GM12878 (cell line): ENCODE results near the gene WWOX. TPM values are rescaled to one million over a fixed set of nuclear protein-coding genes. Genes with fewer than 3 reads are reported as not detected.

Experiments used
- ATAC-seq: fragments of 200-7000 bp; cut with Tn5 transposase; 3 replicates; pipeline ENCODE4 v1.9.1; 2020; ENCODE audit warnings: mild to moderate bottlenecking, moderate library complexity
- BruUV-seq: library from RNA; stranded (reverse); fragments of 400-500 nt; replicated peaks from 2 replicates; lab custom pipeline; 2021; lab: Mats Ljungman, UMichigan
- CTCF ChIA-PET: fragments of 300-600 bp; sonication (Branson Sonifier 250); formaldehyde crosslinking; extraction: SDS; loops from one replicate; lab custom pipeline; 2021; ENCODE audit warnings: inconsistent platforms; lab: Yijun Ruan, JAX
- POLR2A ChIA-PET: fragments of 350-600 bp; formaldehyde crosslinking; extraction: SDS; loops from one replicate; lab custom pipeline; 2021; ENCODE audit warnings: inconsistent platforms; lab: Charles Lee
- RAD21 ChIA-PET: fragments of 300-600 bp; sonication (Branson Sonifier 250); formaldehyde crosslinking; loops from one replicate; lab custom pipeline; 2023; ENCODE audit warnings: antibody characterized with exemption; ENCODE audit not compliant: unreplicated experiment; lab: Charles Lee
- SMC1A ChIA-PET: fragments of 300-600 bp; sonication (Branson Sonifier 250); formaldehyde crosslinking; loops from one replicate; lab custom pipeline; 2023; ENCODE audit not compliant: unreplicated experiment, uncharacterized antibody; lab: Charles Lee
- DNase-seq: peaks from one replicate; pipeline ENCODE4 v3.0.0-alpha.2; 2011; ENCODE audit warnings: low read depth, low spot score
- FAIRE-seq: peaks from 3 replicates; lab custom pipeline; 2011; peaks lifted over from hg19 to GRCh38; lab: Jason Lieb, UNC
- H2AFZ ChIP-seq: 2 replicates; pipeline ENCODE4 v1.6.0; 2011; ENCODE audit warnings: low read depth, low read length, control low read depth; ENCODE audit not compliant: control insufficient read depth
- H3K27ac ChIP-seq: 2 replicates; pipeline ENCODE4 v1.5.1; 2011; ENCODE audit warnings: control low read depth; ENCODE audit not compliant: control insufficient read depth, insufficient read depth
- H3K27me3 ChIP-seq, 2 experiments: replicated peaks in 1 of 2; 2 replicates each; pipeline versions ENCODE4 v1.6.0 to v1.6.1; 2011; ENCODE audit warnings: low read length in 1 of 2; ENCODE audit not compliant: control insufficient read depth in 2 of 2, insufficient read depth in 2 of 2
- H3K36me3 ChIP-seq, 2 experiments: 2 replicates each; pipeline ENCODE4 v1.5.1; 2011; ENCODE audit warnings: low read length in 1 of 2; ENCODE audit not compliant: control insufficient read depth in 2 of 2, insufficient read depth in 2 of 2
- H3K4me1 ChIP-seq: 2 replicates; pipeline ENCODE4 v1.6.1; 2011; ENCODE audit warnings: mild to moderate bottlenecking, low read length, moderate library complexity, mixed read lengths; ENCODE audit not compliant: control insufficient read depth, insufficient read depth
- H3K4me2 ChIP-seq: 2 replicates; pipeline ENCODE4 v1.6.0; 2011; ENCODE audit warnings: control low read depth; ENCODE audit not compliant: control insufficient read depth, insufficient read depth
- H3K4me3 ChIP-seq: fragments of 200-600 bp; sonication (generic); 2 replicates; pipeline ENCODE4 v1.5.1; 2016
- H3K79me2 ChIP-seq: 2 replicates; pipeline ENCODE4 v1.6.0; 2011; ENCODE audit warnings: low read length; ENCODE audit not compliant: control insufficient read depth, insufficient read depth
- H3K9ac ChIP-seq: 2 replicates; pipeline ENCODE4 v1.8.0; 2011; ENCODE audit warnings: low read length, control low read depth, mixed read lengths; ENCODE audit not compliant: control insufficient read depth, insufficient read depth
- H3K9me3 ChIP-seq: replicated peaks from 3 replicates; pipeline ENCODE4 v1.5.1; 2011; ENCODE audit warnings: mild to moderate bottlenecking, low read length; ENCODE audit not compliant: control insufficient read depth, insufficient read depth
- H4K20me1 ChIP-seq: 2 replicates; pipeline ENCODE4 v1.6.0; 2011; ENCODE audit not compliant: control insufficient read depth, insufficient read depth
- ASH2L ChIP-seq: fragments of 300-600, 200-600 bp; sonication (generic); IDR thresholded peaks from 2 replicates; pipeline ENCODE4 v1.6.1; 2017; ENCODE audit warnings: low read depth, mild to moderate bottlenecking, borderline replicate concordance
- ATF2 ChIP-seq: IDR thresholded peaks from 2 replicates; pipeline ENCODE4 v1.6.1; 2012; ENCODE audit warnings: low read length, inconsistent platforms
- BCL11A ChIP-seq: IDR thresholded peaks from 2 replicates; pipeline ENCODE4 v1.6.1; 2011; ENCODE audit warnings: low read depth, low read length
- CHD1 ChIP-seq: IDR thresholded peaks from 2 replicates; pipeline ENCODE4 v1.6.1; 2012; ENCODE audit warnings: low read depth, low read length, improper control_type of control experiment
- CREB1 ChIP-seq: IDR thresholded peaks from 2 replicates; pipeline ENCODE4 v1.6.1; 2012; ENCODE audit warnings: low read depth, mild to moderate bottlenecking, inconsistent platforms
- CREM ChIP-seq: IDR thresholded peaks from 2 replicates; pipeline ENCODE4 v1.6.1; 2014; ENCODE audit warnings: antibody characterized with exemption, low read depth
- EED ChIP-seq: sonication (generic); IDR thresholded peaks from 2 replicates; pipeline ENCODE4 v1.6.1; 2016; ENCODE audit warnings: antibody characterized with exemption, low read depth
- EGR1 ChIP-seq, 2 experiments: IDR thresholded peaks; 1 replicate in 1 of 2; 2 replicates in 1 of 2; pipeline ENCODE4 v1.6.1; 2011 to 2012; ENCODE audit warnings: low read depth in 2 of 2, low read length in 2 of 2, borderline replicate concordance in 1 of 2, mild to moderate bottlenecking in 1 of 2, moderate library complexity in 1 of 2
- EP300 ChIP-seq, 2 experiments: fragments of 150-350 bp in 1 of 2; IDR thresholded peaks; 2 replicates each; pipeline ENCODE4 v1.6.1; 2011 to 2012; ENCODE audit warnings: low read depth in 2 of 2, low read length in 2 of 2, borderline replicate concordance in 1 of 2, improper control_type of control experiment in 1 of 2, inconsistent platforms in 1 of 2; ENCODE audit not compliant: control insufficient read depth in 1 of 2
- ETV6 ChIP-seq, 2 experiments: fragments of 450-650 bp in 1 of 2; IDR thresholded peaks in 1 of 2; conservative IDR thresholded peaks in 1 of 2; 2 replicates each; pipeline ENCODE4 v1.6.1; 2014; ENCODE audit warnings: antibody characterized with exemption in 1 of 2, borderline replicate concordance in 1 of 2, low read depth in 1 of 2, mild to moderate bottlenecking in 1 of 2, moderate library complexity in 1 of 2
- HDGF ChIP-seq: fragments of 450-650 bp; IDR thresholded peaks from 2 replicates; pipeline ENCODE4 v1.6.1; 2016; ENCODE audit warnings: antibody characterized with exemption
- IKZF2 ChIP-seq, 2 experiments: fragments of 450-650 bp; IDR thresholded peaks; 2 replicates each; pipeline ENCODE4 v1.6.1; 2017; ENCODE audit warnings: mild to moderate bottlenecking in 2 of 2, moderate library complexity in 2 of 2
- IRF4 ChIP-seq: IDR thresholded peaks from 2 replicates; pipeline ENCODE4 v1.6.1; 2011; ENCODE audit warnings: low read depth, low read length
- JUNB ChIP-seq: IDR thresholded peaks from 2 replicates; pipeline ENCODE4 v1.6.1; 2016; ENCODE audit warnings: antibody characterized with exemption, mild to moderate bottlenecking
- JUND ChIP-seq: IDR thresholded peaks from 2 replicates; pipeline ENCODE4 v1.6.1; 2012; ENCODE audit warnings: low read depth, mild to moderate bottlenecking, low read length, improper control_type of control experiment, moderate library complexity
- MEF2A ChIP-seq: IDR thresholded peaks from 2 replicates; pipeline ENCODE4 v1.6.1; 2011; ENCODE audit warnings: low read depth, mild to moderate bottlenecking, low read length, moderate library complexity; ENCODE audit not compliant: insufficient read depth
- MTA2 ChIP-seq: fragments of 450-650 bp; IDR thresholded peaks from 2 replicates; pipeline ENCODE4 v1.6.1; 2016; ENCODE audit warnings: low read depth, mild to moderate bottlenecking, moderate library complexity
- MYB ChIP-seq: fragments of 150-350 bp; IDR thresholded peaks from 2 replicates; pipeline ENCODE4 v1.6.1; 2014; ENCODE audit warnings: mild to moderate bottlenecking, low read depth, low read length, borderline replicate concordance
- RUNX3 ChIP-seq: IDR thresholded peaks from 2 replicates; pipeline ENCODE4 v1.6.1; 2012; ENCODE audit warnings: low read length, inconsistent platforms
- SUPT20H ChIP-seq: IDR thresholded peaks from 2 replicates; pipeline ENCODE4 v1.6.1; 2011; ENCODE audit warnings: low read depth, mild to moderate bottlenecking, low read length, moderate library complexity, borderline replicate concordance; ENCODE audit not compliant: control insufficient read depth
- TARDBP ChIP-seq: IDR thresholded peaks from 2 replicates; pipeline ENCODE4 v1.6.1; 2016; ENCODE audit warnings: borderline replicate concordance
- TCF12 ChIP-seq: IDR thresholded peaks from 2 replicates; pipeline ENCODE4 v1.6.1; 2011; ENCODE audit warnings: low read depth, mild to moderate bottlenecking, low read length
- ZNF207 ChIP-seq: fragments of 450-650 bp; IDR thresholded peaks from 2 replicates; pipeline ENCODE4 v1.6.1; 2014; ENCODE audit warnings: antibody characterized with exemption, mild to moderate bottlenecking, borderline replicate concordance
- ZNF24 ChIP-seq: fragments of 450-650 bp; IDR thresholded peaks from 2 replicates; pipeline ENCODE4 v1.6.1; 2017; ENCODE audit warnings: antibody characterized with exemption, mild to moderate bottlenecking
- WGBS: methylation state at CpG from one replicate; pipeline ENCODE4 v1.1.6; 2016; ENCODE audit warnings: low lambda C conversion rate; ENCODE audit not compliant: insufficient replicate concordance, insufficient coverage; ENCODE audit errors: missing lambda C conversion rate; 5-methylcytosine and 5-hydroxymethylcytosine counted together
- in situ Hi-C: fragments of 300-500 bp; cut with MboI; formaldehyde crosslinking; loops from 9 replicates; pipeline ENCODE4 v1.14.3; 2018; ENCODE audit warnings: mixed read lengths
- intact Hi-C: fragments of 100-400 bp; cut with micrococcal nuclease; formaldehyde crosslinking; loops from one replicate; pipeline ENCODE4 v1.14.2; 2022; ENCODE audit not compliant: unreplicated experiment
- polyA plus RNA-seq, 11 experiments: library from polyadenylated mRNA; depleted of rRNA in 4 of 11; unstranded in 6 of 11; stranded (reverse) in 5 of 11; fragments of >200 nt; fragmentation: Nextera tagmentation in 4 of 11; fragmentation: Illumina TruSeq in 1 of 11; extraction: Ambion mirVana in 4 of 11; extraction: Trizol in 1 of 11; gene quantifications; 1 replicate in 1 of 11; 2 replicates in 10 of 11; pipeline versions ENCODE4 v1.2.1 to v1.2.3, GENCODE V29; 2011 to 2016; ENCODE audit warnings: inconsistent platforms in 2 of 11, missing spikeins in 2 of 11, low read depth in 1 of 11
- total RNA-seq, 4 experiments: library from RNA; depleted of rRNA in 3 of 4; stranded (reverse); fragments of >200 nt in 3 of 4; fragmentation: Illumina TruSeq in 1 of 4; extraction: Trizol in 1 of 4; gene quantifications; 2 replicates each; pipeline versions ENCODE4 v1.2.1 to v1.2.3, GENCODE V29; 2013 to 2021

Gene WWOX
- total and polyA plus RNA-seq, 10 of the 15 experiments (the other 5 are each of a cell fraction or from before 2014, with no cell fraction given), result 2.8 to 24.4 (median 17.8) TPM

GRCh38 chr16:78098087-78098486 is 1.4 kb upstream of the WWOX start:
- SMC1A ChIA-PET, result interaction anchor here (1.1 to 1.5 kb wide), 2 partner anchors 19 to 421 kb away, joined by 3 to 4 read pairs; no protein-coding TSS in a partner anchor
- H3K27me3 ChIP-seq, result no peaks in the 10 kb centered on the region; a peak in 1 of 4 replicates
- H2AFZ ChIP-seq, result no peak overlapping the region; the same call in 1 of the 2 replicates
- RAD21 ChIA-PET, result interaction anchor here (0.6 kb wide), 1 partner anchor 38 kb away, joined by 3 read pairs; no protein-coding TSS in a partner anchor
- POLR2A ChIA-PET, result interaction anchor here (0.6 to 1.0 kb wide), 2 partner anchors 8 to 18 kb away, joined by 3 to 6 read pairs; no protein-coding TSS in a partner anchor
- CTCF ChIA-PET, result interaction anchor here (1.3 to 3.2 kb wide), 2 partner anchors 24 to 94 kb away, joined by 3 to 12 read pairs; no protein-coding TSS in a partner anchor
- 4% methylated on average over 4 of the region's 4 CpGs for WGBS
- no peak overlapping the region; the same call in 1 of the 2 replicates for H3K4me2 ChIP-seq
- in situ Hi-C loops, result loop anchor here (10.0 kb wide), 1 partner anchor 883 kb away; no protein-coding TSS in a partner anchor
- no peaks in the 10 kb centered on the region; the same call in 2 of the 3 replicates for H3K9me3 ChIP-seq
- peaks cover 10% of the 10 kb centered on the region; the same call in 1 of the 2 replicates for H3K4me1 ChIP-seq
- H3K9ac ChIP-seq, result no peak overlapping the region
- FAIRE-seq (no peak), ATAC-seq (no peak), DNase-seq (no peak)
- intact Hi-C loops, result loop anchor here (5.0 kb wide), 1 partner anchor 141 kb away; no protein-coding TSS in a partner anchor
- no peak overlapping the region for H3K4me3 ChIP-seq
- TF ChIP-seq MTA2, result 0 out of 2 replicates have a peak, but pooled peaks have one; percentile 9
- peak in 1 of 2 experiments; percentile 99; a peak in 2 of 4 replicates for TF ChIP-seq ETV6 (conservative IDR thresholded peaks at IDR 0.05 in 1 of 2, IDR thresholded peaks at IDR 0.05 in 1 of 2; ENCODE audit: borderline replicate concordance in 1 of 2, low read depth in 1 of 2)
- peak; percentile 88 for TF ChIP-seq MYB
- peak; percentile 85 for TF ChIP-seq JUNB
- no peak for TF ChIP-seq CHD1
- TF ChIP-seq CREM, result peak; percentile 68; the same call in 1 of the 2 replicates
- 0 out of 2 replicates have a peak, but pooled peaks have one; percentile 27 for TF ChIP-seq EED
- no peak for TF ChIP-seq ASH2L
- no peak for TF ChIP-seq SUPT20H
- peak; percentile 32; the same call in 1 of the 2 replicates for TF ChIP-seq RUNX3
- TF ChIP-seq EGR1 (IDR thresholded peaks at IDR 0.05; ENCODE audit: borderline replicate concordance in 1 of 2, low read depth in 2 of 2, low read length in 2 of 2), result peak in 1 of 2 experiments; percentile 39; a peak in 1 of 3 replicates
- peak; percentile 70 for TF ChIP-seq BCL11A
- 0 out of 2 replicates have a peak, but pooled peaks have one; percentile 28 for TF ChIP-seq JUND
- no peak for TF ChIP-seq HDGF
- TF ChIP-seq ZNF24, result peak; percentile 89
- peak; percentile 59; the same call in 1 of the 2 replicates for TF ChIP-seq IRF4
- TF ChIP-seq ATF2, result peak; percentile 47; the same call in 1 of the 2 replicates
- peak in 1 of 2 experiments; percentile 37; a peak in 1 of 4 replicates for TF ChIP-seq IKZF2 (IDR thresholded peaks at IDR 0.05)
- 0 out of 2 replicates have a peak, but pooled peaks have one; percentile 46 for TF ChIP-seq CREB1
- no peak for TF ChIP-seq TARDBP
- TF ChIP-seq EP300 (IDR thresholded peaks at IDR 0.05; ENCODE audit: borderline replicate concordance in 1 of 2, control insufficient read depth in 1 of 2, low read depth in 2 of 2, low read length in 2 of 2), result no peak
- TF ChIP-seq ZNF207, result no peak
- 0 out of 2 replicates have a peak, but pooled peaks have one; percentile 45 for TF ChIP-seq TCF12
- TF ChIP-seq MEF2A, result 0 out of 2 replicates have a peak, but pooled peaks have one; percentile 19
- H3K27ac ChIP-seq, result peak overlapping the region; percentile 41; the same call in 1 of the 2 replicates
- H4K20me1 ChIP-seq, result no peaks in the 10 kb centered on the region
- H3K79me2 ChIP-seq, result peaks cover 4% of the 10 kb centered on the region
- H3K36me3 ChIP-seq, result no peaks in the 10 kb centered on the region
- no TSS peak for BruUV-seq
